Karpas-422 (cell line): Measurements from ENCODE around the gene LMO4. TPM values are rescaled to one million over a fixed set of nuclear protein-coding genes. Genes with fewer than 3 reads are reported as not detected.

Experiments
- DNase-seq: peaks from one replicate; pipeline ENCODE4 v3.0.0-alpha.2; 2015
- H2AFZ ChIP-seq: fragments of 200-600 bp; sonication (generic); 2 replicates; pipeline ENCODE4 v1.6.1; 2014; ENCODE audit warnings: antibody characterized with exemption, low read length, mixed read lengths
- H3K27ac ChIP-seq: fragments of 200-600 bp; sonication (generic); 2 replicates; pipeline ENCODE4 v1.5.1; 2014; ENCODE audit warnings: mild to moderate bottlenecking, low read length, moderate library complexity
- H3K27me3 ChIP-seq: fragments of 200-600 bp; sonication (generic); 2 replicates; pipeline ENCODE4 v1.6.1; 2014; ENCODE audit warnings: low read length, mixed read lengths
- H3K36me3 ChIP-seq: fragments of 200-600 bp; sonication (generic); 2 replicates; pipeline ENCODE4 v1.6.1; 2014; ENCODE audit warnings: low read length, mixed read lengths; ENCODE audit not compliant: insufficient read depth
- H3K4me1 ChIP-seq: fragments of 200-600 bp; sonication (generic); 2 replicates; pipeline ENCODE4 v1.6.1; 2014; ENCODE audit warnings: mild to moderate bottlenecking, low read length, mixed read lengths
- H3K4me2 ChIP-seq: fragments of 200-600 bp; sonication (generic); 2 replicates; pipeline ENCODE4 v1.6.1; 2014; ENCODE audit warnings: low read length, low read depth, mild to moderate bottlenecking; ENCODE audit not compliant: poor library complexity, severe bottlenecking
- H3K4me3 ChIP-seq: fragments of 200-600 bp; sonication (generic); 2 replicates; pipeline ENCODE4 v1.5.1; 2014; ENCODE audit warnings: mild to moderate bottlenecking, antibody characterized with exemption, low read length, mixed read lengths
- H3K79me2 ChIP-seq: fragments of 200-600 bp; sonication (generic); 2 replicates; pipeline ENCODE4 v1.6.1; 2014; ENCODE audit warnings: mild to moderate bottlenecking, low read length, mixed read lengths
- H3K9ac ChIP-seq: fragments of 200-600 bp; sonication (generic); 2 replicates; pipeline ENCODE4 v1.6.0; 2014; ENCODE audit warnings: low read length
- H3K9me2 ChIP-seq: fragments of 200-600 bp; sonication (generic), shearing (Covaris generic); replicated peaks from 2 replicates; pipeline ENCODE4 v1.6.0; 2014; ENCODE audit warnings: mild to moderate bottlenecking, low read length, moderate library complexity; ENCODE audit not compliant: insufficient read depth
- H3K9me3 ChIP-seq: fragments of 300-700, 200-600 bp; sonication (generic); 2 replicates; pipeline ENCODE4 v1.6.1; 2014; ENCODE audit warnings: low read length, mixed read lengths
- H4K20me1 ChIP-seq: fragments of 200-600 bp; sonication (generic); 2 replicates; pipeline ENCODE4 v1.6.1; 2014; ENCODE audit warnings: mild to moderate bottlenecking, antibody characterized with exemption, low read length, low read depth; ENCODE audit not compliant: insufficient read depth
- total RNA-seq: library from RNA; depleted of rRNA; stranded (reverse); fragments of >200 nt; shearing (Covaris generic); gene quantifications from 2 replicates; pipeline ENCODE4 v1.2.3, GENCODE V29; 2014; ENCODE audit warnings: low replicate concordance

LMO4 gene
- total RNA-seq, 1 experiment from 2014 or later = 45.8 TPM

GRCh38 chr1:87295445-87296110 lies 33.1 kb upstream of the LMO4 start:
- Histone ChIP-seq H3K36me3 (no peaks in the 10 kb centered on the region), H3K4me2 (no peak overlapping the region), H3K27me3 (no peaks in the 10 kb centered on the region), H3K9me3 (no peaks in the 10 kb centered on the region), H3K79me2 (no peaks in the 10 kb centered on the region), H2AFZ (no peak overlapping the region), H4K20me1 (no peaks in the 10 kb centered on the region), H3K9me2 (no peaks in the 10 kb centered on the region), H3K27ac (no peak overlapping the region), H3K9ac (no peak overlapping the region), H3K4me1 (no peaks in the 10 kb centered on the region), H3K4me3 (no peak overlapping the region)
- no peak for DNase-seq

GRCh38 chr1:87296206-87296605 lies 32.5 kb upstream of the LMO4 start:
- H3K4me2 ChIP-seq = no peak overlapping the region
- no peaks in the 10 kb centered on the region for H3K79me2 ChIP-seq

GRCh38 chr1:87299661-87300060 lies 29.0 kb upstream of the LMO4 start:
- no peak overlapping the region for H3K4me2 ChIP-seq
- H3K36me3 ChIP-seq = no peaks in the 10 kb centered on the region
- no peak overlapping the region for H3K9ac ChIP-seq
- H3K27ac ChIP-seq = no peak overlapping the region
- H3K9me2 ChIP-seq = no peaks in the 10 kb centered on the region
- H3K27me3 ChIP-seq = no peaks in the 10 kb centered on the region
- no peaks in the 10 kb centered on the region for H4K20me1 ChIP-seq
- no peak overlapping the region for H3K4me3 ChIP-seq
- H3K79me2 ChIP-seq = no peaks in the 10 kb centered on the region
- no peak overlapping the region for H2AFZ ChIP-seq
- no peak for DNase-seq
- no peaks in the 10 kb centered on the region for H3K9me3 ChIP-seq
- H3K4me1 ChIP-seq = no peaks in the 10 kb centered on the region

More at GRCh38 chr1:87296206-87296605, 32.5 kb upstream of the LMO4 start:
- Histone ChIP-seq H3K9me3 (no peaks in the 10 kb centered on the region), H2AFZ (no peak overlapping the region), H4K20me1 (no peaks in the 10 kb centered on the region), H3K36me3 (no peaks in the 10 kb centered on the region), H3K9ac (no peak overlapping the region), H3K27ac (no peak overlapping the region), H3K27me3 (no peaks in the 10 kb centered on the region), H3K9me2 (no peaks in the 10 kb centered on the region), H3K4me1 (no peaks in the 10 kb centered on the region), H3K4me3 (no peak overlapping the region)
- DNase-seq = no peak

- H3K36me3 ChIP-seq = no peaks in the 10 kb centered on the region
- DNase-seq = no peak
- no peak overlapping the region for H3K4me2 ChIP-seq
- no peaks in the 10 kb centered on the region for H4K20me1 ChIP-seq
- no peaks in the 10 kb centered on the region for H3K9me2 ChIP-seq
- no peak overlapping the region for H3K4me3 ChIP-seq
- H3K9me3 ChIP-seq = no peaks in the 10 kb centered on the region
- H3K27ac ChIP-seq = no peak overlapping the region
- no peak overlapping the region for H2AFZ ChIP-seq
- H3K9ac ChIP-seq = no peak overlapping the region
- H3K4me1 ChIP-seq = no peaks in the 10 kb centered on the region
- H3K79me2 ChIP-seq = no peaks in the 10 kb centered on the region
- no peaks in the 10 kb centered on the region for H3K27me3 ChIP-seq
Observed at GRCh38 chr1:87300628-87301027, 28.1 kb upstream of the LMO4 start.

- no peaks in the 10 kb centered on the region for H3K9me3 ChIP-seq
- no peaks in the 10 kb centered on the region for H3K27me3 ChIP-seq
- no peaks in the 10 kb centered on the region for H3K36me3 ChIP-seq
- H3K4me3 ChIP-seq = no peak overlapping the region
- no peaks in the 10 kb centered on the region for H4K20me1 ChIP-seq
- H3K9ac ChIP-seq = no peak overlapping the region
- H2AFZ ChIP-seq = no peak overlapping the region
- no peak overlapping the region for H3K4me2 ChIP-seq
- H3K27ac ChIP-seq = no peak overlapping the region
- no peaks in the 10 kb centered on the region for H3K9me2 ChIP-seq
- DNase-seq = no peak
- H3K4me1 ChIP-seq = no peaks in the 10 kb centered on the region
- H3K79me2 ChIP-seq = no peaks in the 10 kb centered on the region
Observed at GRCh38 chr1:87305151-87305550, 23.5 kb upstream of the LMO4 start.

- Histone ChIP-seq H3K36me3 (no peaks in the 10 kb centered on the region), H2AFZ (no peak overlapping the region), H3K27me3 (no peaks in the 10 kb centered on the region), H3K4me2 (no peak overlapping the region), H3K79me2 (no peaks in the 10 kb centered on the region), H3K9ac (no peak overlapping the region), H4K20me1 (no peaks in the 10 kb centered on the region), H3K9me2 (no peaks in the 10 kb centered on the region), H3K4me3 (no peak overlapping the region), H3K27ac (no peak overlapping the region), H3K4me1 (no peaks in the 10 kb centered on the region), H3K9me3 (no peaks in the 10 kb centered on the region)
- DNase-seq = no peak
Observed at GRCh38 chr1:87305762-87306161, 22.9 kb upstream of the LMO4 start.

GRCh38 chr1:87307306-87307705 lies 21.4 kb upstream of the LMO4 start:
- H3K9me2 ChIP-seq = no peaks in the 10 kb centered on the region
- H3K4me3 ChIP-seq = no peak overlapping the region
- no peak overlapping the region for H3K9ac ChIP-seq
- no peaks in the 10 kb centered on the region for H3K4me1 ChIP-seq
- no peaks in the 10 kb centered on the region for H3K79me2 ChIP-seq
- no peak for DNase-seq
- no peaks in the 10 kb centered on the region for H3K9me3 ChIP-seq
- H3K36me3 ChIP-seq = no peaks in the 10 kb centered on the region
- H3K27me3 ChIP-seq = no peaks in the 10 kb centered on the region
- no peak overlapping the region for H3K4me2 ChIP-seq
- no peaks in the 10 kb centered on the region for H4K20me1 ChIP-seq
- no peak overlapping the region for H2AFZ ChIP-seq
- H3K27ac ChIP-seq = no peak overlapping the region

GRCh38 chr1:87307931-87308330 lies 20.7 kb upstream of the LMO4 start:
- Histone ChIP-seq H4K20me1 (no peaks in the 10 kb centered on the region), H3K36me3 (no peaks in the 10 kb centered on the region), H3K9me2 (no peaks in the 10 kb centered on the region), H3K4me1 (no peaks in the 10 kb centered on the region), H3K27me3 (no peaks in the 10 kb centered on the region), H3K79me2 (no peaks in the 10 kb centered on the region), H2AFZ (no peak overlapping the region), H3K9ac (no peak overlapping the region), H3K9me3 (no peaks in the 10 kb centered on the region), H3K4me3 (no peak overlapping the region), H3K4me2 (no peak overlapping the region), H3K27ac (no peak overlapping the region)
- no peak for DNase-seq
